NCI-H2107 (cell line): ENCODE data around the gene MSRB3.

Experiments
- DNase-seq: peaks from one replicate; lab custom pipeline; 2025; lab: John Stamatoyannopoulos, UW

The MSRB3 gene

GRCh38 chr12:65499167-65499566 lies 220.7 kb downstream of the MSRB3 start:
- no peak for DNase-seq

- DNase-seq = no peak
Measured at GRCh38 chr12:65500091-65500900, 221.8 kb downstream of the MSRB3 start.

GRCh38 chr12:65501093-65501621 lies 222.7 kb downstream of the MSRB3 start:
- DNase-seq = no peak

GRCh38 chr12:65501935-65502334 lies 223.5 kb downstream of the MSRB3 start:
- no peak for DNase-seq

- no peak for DNase-seq
Measured at GRCh38 chr12:65504417-65504816, 225.9 kb downstream of the MSRB3 start.

- DNase-seq = no peak
Measured at GRCh38 chr12:65505386-65506121, 227.1 kb downstream of the MSRB3 start.

GRCh38 chr12:65508276-65509035 lies 230.0 kb downstream of the MSRB3 start:
- no peak for DNase-seq

- no peak for DNase-seq
Measured at GRCh38 chr12:65510007-65510406, 231.5 kb downstream of the MSRB3 start.

- no peak for DNase-seq
Measured at GRCh38 chr12:65510584-65511050, 232.1 kb downstream of the MSRB3 start.

GRCh38 chr12:65511134-65511834 lies 232.8 kb downstream of the MSRB3 start:
- DNase-seq = no peak

- no peak for DNase-seq
Measured at GRCh38 chr12:65511912-65512311, 233.4 kb downstream of the MSRB3 start.
